PC-9 (cell line): ENCODE data around the gene TMEM214.

Experiments used
- EZH2 ChIP-seq: fragments of 200-600 bp; sonication (generic); IDR thresholded peaks from 2 replicates; pipeline ENCODE4 v1.8.0; 2017; ENCODE audit warnings: antibody characterized with exemption, low read depth
- TF ChIP-seq, protein P1 (sequence below): fragments of 200-600 bp; sonication (generic); conservative IDR thresholded peaks from 2 replicates; pipeline ENCODE4 v1.6.1; 2017; ENCODE audit warnings: mixed run types, antibody characterized with exemption, mild to moderate bottlenecking, moderate library complexity

DNA sequence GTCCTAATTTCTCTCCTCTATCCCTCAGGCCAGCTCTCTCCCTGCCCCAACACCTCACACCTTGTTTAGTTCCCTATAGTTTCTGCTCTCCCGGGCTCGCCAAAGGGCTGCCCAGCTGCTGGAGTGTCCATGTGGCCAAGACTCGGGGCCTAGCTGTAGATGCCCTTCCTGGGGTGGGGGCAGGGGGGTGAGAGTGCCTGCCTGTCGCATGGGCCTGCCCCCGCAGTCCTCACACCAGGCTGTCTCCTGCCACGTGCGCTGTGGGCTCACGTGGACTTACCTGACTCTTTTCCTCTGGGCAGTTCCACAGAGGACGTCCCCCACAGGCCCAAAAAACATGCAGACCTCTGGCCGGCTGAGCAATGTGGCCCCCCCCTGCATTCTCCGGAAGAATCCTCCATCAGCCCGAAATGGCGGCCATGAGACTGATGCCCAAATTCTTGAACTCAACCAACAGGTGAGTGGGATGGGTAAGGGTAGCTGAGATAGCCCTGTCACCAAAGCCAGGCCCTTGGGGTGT, 7.4 kb upstream of the TMEM214 start:
- no peak for TF ChIP-seq EZH2
- TF ChIP-seq, protein P1, sequence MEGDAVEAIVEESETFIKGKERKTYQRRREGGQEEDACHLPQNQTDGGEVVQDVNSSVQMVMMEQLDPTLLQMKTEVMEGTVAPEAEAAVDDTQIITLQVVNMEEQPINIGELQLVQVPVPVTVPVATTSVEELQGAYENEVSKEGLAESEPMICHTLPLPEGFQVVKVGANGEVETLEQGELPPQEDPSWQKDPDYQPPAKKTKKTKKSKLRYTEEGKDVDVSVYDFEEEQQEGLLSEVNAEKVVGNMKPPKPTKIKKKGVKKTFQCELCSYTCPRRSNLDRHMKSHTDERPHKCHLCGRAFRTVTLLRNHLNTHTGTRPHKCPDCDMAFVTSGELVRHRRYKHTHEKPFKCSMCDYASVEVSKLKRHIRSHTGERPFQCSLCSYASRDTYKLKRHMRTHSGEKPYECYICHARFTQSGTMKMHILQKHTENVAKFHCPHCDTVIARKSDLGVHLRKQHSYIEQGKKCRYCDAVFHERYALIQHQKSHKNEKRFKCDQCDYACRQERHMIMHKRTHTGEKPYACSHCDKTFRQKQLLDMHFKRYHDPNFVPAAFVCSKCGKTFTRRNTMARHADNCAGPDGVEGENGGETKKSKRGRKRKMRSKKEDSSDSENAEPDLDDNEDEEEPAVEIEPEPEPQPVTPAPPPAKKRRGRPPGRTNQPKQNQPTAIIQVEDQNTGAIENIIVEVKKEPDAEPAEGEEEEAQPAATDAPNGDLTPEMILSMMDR = no peak
